Effector memory CD8-positive, alpha-beta T cell (primary cell): ENCODE data around the gene HTT-AS.

Experiments used
- ATAC-seq: fragments of 150-1000 bp; cut with Tn5 transposase; replicated peaks from 2 replicates; pipeline ENCODE4 v1.10.0; 2021; ENCODE audit warnings: mild to moderate bottlenecking, moderate library complexity
- DNase-seq, 3 experiments: peaks; one replicate each; pipeline ENCODE4 v3.0.0; 2021
- H3K27ac Mint-ChIP-seq, 2 donors: one replicate each; pipeline ENCODE4 v1.8.0; 2022; ENCODE audit warnings: mild to moderate bottlenecking in 2 of 2, mixed read lengths in 2 of 2, moderate library complexity in 2 of 2
- H3K27me3 Mint-ChIP-seq, 2 donors: one replicate each; pipeline ENCODE4 v1.8.0; 2022; ENCODE audit warnings: mixed read lengths in 2 of 2
- H3K36me3 Mint-ChIP-seq: one replicate; pipeline ENCODE4 v1.8.0; 2022; ENCODE audit warnings: mild to moderate bottlenecking, moderate library complexity, mixed read lengths; ENCODE audit not compliant: insufficient read depth
- H3K4me1 Mint-ChIP-seq, 2 donors: one replicate each; pipeline ENCODE4 v1.8.0; 2022; ENCODE audit warnings: low read depth in 2 of 2, mixed read lengths in 2 of 2
- H3K4me3 Mint-ChIP-seq, 2 donors: one replicate each; pipeline ENCODE4 v1.8.0; 2022; ENCODE audit warnings: mild to moderate bottlenecking in 2 of 2, mixed read lengths in 2 of 2, moderate library complexity in 2 of 2
- H3K9me3 Mint-ChIP-seq, 2 donors: one replicate each; pipeline ENCODE4 v1.8.0; 2022; ENCODE audit warnings: mixed read lengths in 2 of 2

Gene HTT-AS

GRCh38 chr4:3040452-3041191 is 33.7 kb downstream of the HTT-AS start:
- peak overlapping the region in 1 of 2 donors; percentile 90 for H3K27ac Mint-ChIP-seq
- peaks cover 34 to 35% of the 10 kb centered on the region in 2 donors for H3K4me1 Mint-ChIP-seq
- ATAC-seq (no peak), DNase-seq (no peak)
- H3K4me3 Mint-ChIP-seq: peak overlapping the region; percentile 15 to 88
- peaks cover 0 to 4% of the 10 kb centered on the region in 2 donors for H3K9me3 Mint-ChIP-seq
- H3K27me3 Mint-ChIP-seq: peaks cover 22 to 38% of the 10 kb centered on the region in 2 donors
- peaks cover 16% of the 10 kb centered on the region for H3K36me3 Mint-ChIP-seq

DNA sequence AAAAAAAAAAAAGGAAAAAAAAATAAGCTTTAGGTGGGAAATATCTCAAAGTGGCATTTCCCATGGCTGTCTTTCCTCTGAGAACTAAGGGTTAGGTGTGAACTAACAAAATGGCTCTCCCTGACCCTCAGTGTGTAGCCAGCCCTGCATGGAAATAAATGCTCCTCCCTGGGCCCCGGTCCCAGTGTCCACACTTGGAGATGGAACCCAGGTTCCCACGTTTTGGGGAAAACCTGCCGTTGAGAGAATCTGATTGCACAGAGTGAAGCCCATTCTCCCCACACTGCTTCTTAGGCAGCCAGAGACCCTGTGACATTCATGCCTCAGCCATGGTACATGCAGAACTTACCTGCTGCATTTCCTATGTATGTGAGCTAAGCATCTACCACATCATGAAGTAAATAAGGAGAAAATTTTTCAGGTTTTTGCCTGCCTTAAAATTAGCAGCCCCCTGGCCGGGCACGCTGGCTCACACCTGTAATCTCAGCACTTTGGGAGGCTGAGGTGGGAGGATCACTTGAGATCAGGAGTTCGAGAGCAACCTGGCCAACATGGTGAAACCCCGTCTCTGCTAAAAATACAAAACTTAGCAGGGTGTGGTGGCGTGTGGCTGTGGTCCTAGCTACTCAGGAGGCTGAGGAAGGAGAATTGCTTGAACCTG is 34.5 kb downstream of the HTT-AS start:
- ATAC-seq (no peak), DNase-seq (no peak)
- H3K4me3 Mint-ChIP-seq: peak overlapping the region in 1 of 2 donors; percentile 88
- H3K9me3 Mint-ChIP-seq: no peaks in the 10 kb centered on the region
- peaks cover 10% of the 10 kb centered on the region for H3K36me3 Mint-ChIP-seq
- H3K27ac Mint-ChIP-seq: no peak overlapping the region
- peaks cover 23 to 40% of the 10 kb centered on the region in 2 donors for H3K27me3 Mint-ChIP-seq
- H3K4me1 Mint-ChIP-seq: peaks cover 26 to 27% of the 10 kb centered on the region in 2 donors

- DNase-seq (no peak), ATAC-seq (no peak)
- no peaks in the 10 kb centered on the region for H3K9me3 Mint-ChIP-seq
- peaks cover 10% of the 10 kb centered on the region for H3K36me3 Mint-ChIP-seq
- H3K4me3 Mint-ChIP-seq: peak overlapping the region; percentile 52 to 69
- H3K27me3 Mint-ChIP-seq: peaks cover 23 to 40% of the 10 kb centered on the region in 2 donors
- H3K4me1 Mint-ChIP-seq: peaks cover 23% of the 10 kb centered on the region in 2 donors
- peak overlapping the region; percentile 13 to 23 for H3K27ac Mint-ChIP-seq
Observed at GRCh38 chr4:3037957-3038461, 36.3 kb downstream of the HTT-AS start.

DNA sequence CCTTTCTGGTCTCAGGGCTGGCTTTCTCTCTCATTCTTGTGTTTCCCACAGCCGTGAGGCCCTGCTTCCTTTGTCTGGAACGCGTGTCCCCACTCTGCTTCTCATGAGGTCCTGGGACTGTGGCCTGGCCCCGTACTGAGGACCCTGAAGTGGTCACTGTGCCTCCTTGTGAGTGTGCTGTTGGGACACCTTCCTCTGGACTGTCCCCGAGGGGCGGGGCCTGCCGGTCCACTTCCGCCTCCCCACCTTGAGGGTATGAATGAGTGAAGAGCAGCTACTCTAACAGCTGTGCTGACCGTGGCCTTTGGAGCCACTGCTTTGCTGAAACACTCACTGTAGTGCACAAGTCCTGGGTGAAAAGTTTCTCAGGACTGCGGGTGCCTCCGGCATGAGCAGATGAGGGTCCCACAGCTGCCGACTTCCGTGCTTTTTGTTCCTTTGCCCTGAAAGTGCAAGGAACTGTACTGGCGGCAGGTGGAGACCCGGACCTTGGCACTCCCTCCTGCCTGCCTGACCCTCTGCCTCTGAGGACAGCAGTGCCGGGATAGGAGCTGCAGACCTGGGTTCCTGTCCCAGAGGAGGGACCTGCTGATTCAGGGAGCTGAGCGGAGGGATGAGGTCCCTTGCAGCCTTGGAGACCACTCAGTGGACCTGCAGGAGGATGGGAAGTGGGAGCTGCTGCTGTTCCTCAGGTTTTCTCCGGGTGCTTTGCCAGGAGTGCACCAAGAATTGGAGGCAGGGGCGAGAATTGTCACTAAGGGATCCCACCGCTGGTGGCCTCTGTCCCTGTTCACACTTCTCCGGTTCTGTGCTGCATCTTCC is 38.0 kb downstream of the HTT-AS start:
- no peak overlapping the region for H3K27ac Mint-ChIP-seq
- peaks cover 10% of the 10 kb centered on the region for H3K36me3 Mint-ChIP-seq
- H3K4me1 Mint-ChIP-seq: peaks cover 11 to 15% of the 10 kb centered on the region in 2 donors
- H3K27me3 Mint-ChIP-seq: peaks cover 23 to 35% of the 10 kb centered on the region in 2 donors
- ATAC-seq (no peak), DNase-seq (no peak)
- H3K4me3 Mint-ChIP-seq: peak overlapping the region in 1 of 2 donors; percentile 52
- H3K9me3 Mint-ChIP-seq: no peaks in the 10 kb centered on the region

GRCh38 chr4:3035674-3036073 is 38.7 kb downstream of the HTT-AS start:
- Mint-ChIP-seq H3K4me1 (peaks cover 11 to 15% of the 10 kb centered on the region in 2 donors), H3K36me3 (peaks cover 7% of the 10 kb centered on the region), H3K27ac (no peak overlapping the region), H3K27me3 (peaks cover 27 to 42% of the 10 kb centered on the region in 2 donors), H3K4me3 (no peak overlapping the region), H3K9me3 (no peaks in the 10 kb centered on the region)
- DNase-seq (no peak), ATAC-seq (no peak)

DNA sequence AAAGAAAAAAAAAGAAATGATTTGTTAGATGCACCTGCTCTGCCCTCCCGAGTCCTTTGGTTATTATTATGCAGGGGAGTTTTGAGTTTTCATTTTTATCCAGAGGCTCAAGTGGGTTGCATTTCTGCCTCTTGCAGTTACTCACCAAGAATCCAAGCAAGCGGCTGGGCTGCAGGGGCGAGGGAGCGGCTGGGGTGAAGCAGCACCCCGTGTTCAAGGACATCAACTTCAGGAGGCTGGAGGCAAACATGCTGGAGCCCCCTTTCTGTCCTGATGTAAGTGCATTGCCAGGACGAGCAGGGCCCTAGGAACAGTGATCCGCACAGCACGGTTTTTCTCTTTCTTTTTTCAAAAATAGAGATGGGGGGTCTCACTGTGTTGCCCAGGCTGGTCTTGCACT is 39.1 kb downstream of the HTT-AS start:
- Mint-ChIP-seq H3K9me3 (no peaks in the 10 kb centered on the region), H3K27ac (no peak overlapping the region), H3K4me3 (no peak overlapping the region), H3K4me1 (peaks cover 11 to 15% of the 10 kb centered on the region in 2 donors), H3K36me3 (peaks cover 7% of the 10 kb centered on the region), H3K27me3 (peaks cover 31 to 46% of the 10 kb centered on the region in 2 donors)
- DNase-seq (no peak), ATAC-seq (no peak)

DNA sequence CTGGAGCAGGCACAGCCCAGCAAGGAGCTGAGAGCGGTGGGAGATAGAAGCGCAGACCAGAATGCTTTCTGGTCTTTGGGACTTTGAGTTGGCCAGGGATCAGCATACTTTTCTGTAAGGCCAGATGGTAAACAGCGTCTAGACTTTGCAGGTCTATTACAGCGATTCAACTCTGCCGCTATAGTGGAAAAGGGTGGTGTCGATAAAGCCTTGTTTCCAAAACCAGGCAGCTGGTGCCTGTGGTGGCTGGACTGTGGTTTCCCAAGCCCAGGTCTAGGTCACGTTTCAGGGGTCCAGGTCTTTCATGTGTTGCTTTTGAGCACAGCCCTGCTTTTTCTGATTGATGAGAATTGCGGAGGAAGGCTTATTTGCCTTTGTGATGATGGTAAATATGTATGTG is 40.1 kb downstream of the HTT-AS start:
- DNase-seq (no peak), ATAC-seq (no peak)
- Mint-ChIP-seq H3K4me1 (peaks cover 11 to 15% of the 10 kb centered on the region in 2 donors), H3K4me3 (no peak overlapping the region), H3K9me3 (no peaks in the 10 kb centered on the region), H3K36me3 (peaks cover 7% of the 10 kb centered on the region), H3K27me3 (peaks cover 32 to 50% of the 10 kb centered on the region in 2 donors), H3K27ac (no peak overlapping the region)

GRCh38 chr4:3031357-3032082 is 42.8 kb downstream of the HTT-AS start:
- H3K4me3 Mint-ChIP-seq: no peak overlapping the region
- DNase-seq (no peak), ATAC-seq (no peak)
- no peak overlapping the region for H3K27ac Mint-ChIP-seq
- no peaks in the 10 kb centered on the region for H3K4me1 Mint-ChIP-seq
- H3K9me3 Mint-ChIP-seq: no peaks in the 10 kb centered on the region
- H3K36me3 Mint-ChIP-seq: peaks cover 3% of the 10 kb centered on the region
- peaks cover 15 to 28% of the 10 kb centered on the region in 2 donors for H3K27me3 Mint-ChIP-seq

GRCh38 chr4:3030566-3031356 is 43.6 kb downstream of the HTT-AS start:
- DNase-seq: no peak
- Mint-ChIP-seq H3K4me3 (no peak overlapping the region), H3K36me3 (no peaks in the 10 kb centered on the region), H3K9me3 (no peaks in the 10 kb centered on the region), H3K27ac (no peak overlapping the region), H3K27me3 (peaks cover 12 to 20% of the 10 kb centered on the region in 2 donors), H3K4me1 (no peaks in the 10 kb centered on the region)
- ATAC-seq: no peak

GRCh38 chr4:3029464-3029863 is 44.9 kb downstream of the HTT-AS start:
- Mint-ChIP-seq H3K4me1 (no peaks in the 10 kb centered on the region), H3K9me3 (no peaks in the 10 kb centered on the region), H3K27me3 (peaks cover 9 to 17% of the 10 kb centered on the region in 2 donors), H3K27ac (no peak overlapping the region), H3K36me3 (no peaks in the 10 kb centered on the region), H3K4me3 (no peak overlapping the region)
- ATAC-seq (no peak), DNase-seq (no peak)

GRCh38 chr4:3026540-3026939 is 47.8 kb downstream of the HTT-AS start:
- DNase-seq (no peak), ATAC-seq (no peak)
- H3K27ac Mint-ChIP-seq: no peak overlapping the region
- peaks cover 22 to 35% of the 10 kb centered on the region in 2 donors for H3K27me3 Mint-ChIP-seq
- H3K9me3 Mint-ChIP-seq: peaks cover 0 to 4% of the 10 kb centered on the region in 2 donors
- H3K4me1 Mint-ChIP-seq: no peaks in the 10 kb centered on the region
- no peak overlapping the region for H3K4me3 Mint-ChIP-seq
- peaks cover 2% of the 10 kb centered on the region for H3K36me3 Mint-ChIP-seq

- Mint-ChIP-seq H3K36me3 (peaks cover 2% of the 10 kb centered on the region), H3K4me3 (no peak overlapping the region), H3K9me3 (peaks cover 0 to 4% of the 10 kb centered on the region in 2 donors), H3K4me1 (peaks cover 5 to 6% of the 10 kb centered on the region in 2 donors), H3K27me3 (peaks cover 21 to 28% of the 10 kb centered on the region in 2 donors), H3K27ac (no peak overlapping the region)
- DNase-seq (no peak), ATAC-seq (no peak)
Observed at GRCh38 chr4:3025881-3026280, 48.5 kb downstream of the HTT-AS start.
